GM21786 (cell line): ENCODE results near the gene CNTNAP5.
"Not testable (repeated sequence)": the region's sequence is repeated elsewhere in the genome, so short reads cannot be mapped to it uniquely, and the experiment has no call there.

Source experiments
- ATAC-seq: cut with Tn5 transposase; IDR thresholded peaks from one replicate; pipeline ENCODE4 v1.9.1; 2021; ENCODE audit not compliant: unreplicated experiment

CNTNAP5 gene

DNA sequence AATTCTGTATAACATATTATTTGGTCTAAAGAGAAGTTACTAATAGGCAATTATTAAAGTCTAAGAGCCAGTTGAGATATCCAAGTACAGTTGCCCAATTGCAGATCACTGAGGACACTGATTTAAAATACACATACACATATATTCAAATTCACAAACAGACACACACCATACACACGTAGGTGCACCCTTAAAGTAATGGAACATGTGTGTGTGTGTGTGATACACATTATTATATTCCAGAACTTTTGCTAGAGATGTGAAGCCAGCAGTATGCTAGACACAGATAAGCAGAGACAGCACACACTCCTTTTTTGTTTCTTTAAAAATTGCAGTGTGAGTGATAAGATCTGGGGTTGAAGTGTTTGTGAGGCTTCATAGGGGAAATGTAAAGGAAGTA lies 292.5 kb downstream of the CNTNAP5 start:
- no peak for ATAC-seq

DNA sequence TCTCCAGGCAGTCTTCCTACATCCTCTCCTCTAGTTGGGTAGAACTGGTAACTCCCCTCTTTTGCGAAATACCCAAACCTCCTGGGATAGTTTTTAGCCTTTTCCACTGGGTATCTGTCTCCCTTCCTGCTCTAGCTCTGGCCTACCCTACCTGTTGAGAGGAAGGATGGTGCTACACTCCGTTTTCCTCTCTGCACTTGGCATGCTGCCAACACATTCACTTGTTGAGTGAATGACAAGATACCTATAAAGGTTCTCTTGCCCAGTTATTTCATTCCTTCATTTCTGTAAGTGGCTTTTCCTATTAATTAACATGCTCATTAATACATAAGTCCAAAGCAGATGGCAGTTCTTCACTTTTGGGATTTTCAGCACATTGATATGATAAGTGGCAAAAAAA lies 293.8 kb downstream of the CNTNAP5 start:
- ATAC-seq = no peak

DNA sequence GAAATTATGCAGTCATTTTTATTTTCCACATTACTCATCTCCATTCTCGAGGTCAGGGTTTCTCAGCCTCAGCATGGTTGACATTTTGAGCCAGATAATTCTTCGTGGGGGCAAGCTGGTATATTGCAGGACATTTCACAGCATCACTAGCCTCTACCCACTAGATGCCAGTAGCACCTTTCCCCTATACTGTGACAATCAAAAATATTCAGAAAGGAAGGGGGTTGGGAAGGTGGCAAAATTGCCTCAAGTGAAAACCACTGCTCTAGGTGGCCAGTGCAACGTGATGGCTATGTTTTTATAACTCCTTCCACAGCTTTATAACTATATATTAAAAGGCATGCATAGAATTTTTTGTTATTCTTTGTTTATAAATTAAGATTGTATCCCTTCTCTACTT lies 294.5 kb downstream of the CNTNAP5 start:
- no peak for ATAC-seq

DNA sequence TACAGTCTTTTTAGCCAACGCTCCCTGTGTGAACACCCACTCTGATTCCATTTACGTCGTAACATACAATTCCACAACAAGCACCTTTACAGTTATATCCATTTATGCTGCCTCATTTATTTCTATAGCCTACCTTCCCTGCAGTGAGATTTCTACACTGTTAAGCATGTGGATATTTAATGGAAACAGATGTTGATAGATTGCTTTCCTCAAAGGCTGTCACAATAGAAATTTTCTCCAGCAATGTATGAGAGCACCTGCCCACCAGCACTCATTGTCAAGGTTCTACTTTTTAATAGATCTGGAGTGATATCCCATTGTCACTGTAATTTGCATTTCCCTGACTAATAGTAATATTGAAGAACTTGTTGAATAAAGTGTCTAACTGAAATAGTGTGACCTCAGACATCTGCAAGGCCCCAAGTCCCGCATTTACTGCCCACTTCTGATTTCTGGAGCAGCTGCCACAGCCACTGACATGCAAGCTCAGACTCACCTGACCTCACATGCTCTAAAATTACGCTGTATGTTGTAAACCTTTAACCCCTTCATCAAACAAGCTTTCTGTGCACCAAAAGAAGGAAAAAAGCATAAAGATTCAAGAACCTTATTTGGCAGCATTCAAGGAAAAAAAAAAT lies 295.1 kb downstream of the CNTNAP5 start:
- no peak for ATAC-seq

DNA sequence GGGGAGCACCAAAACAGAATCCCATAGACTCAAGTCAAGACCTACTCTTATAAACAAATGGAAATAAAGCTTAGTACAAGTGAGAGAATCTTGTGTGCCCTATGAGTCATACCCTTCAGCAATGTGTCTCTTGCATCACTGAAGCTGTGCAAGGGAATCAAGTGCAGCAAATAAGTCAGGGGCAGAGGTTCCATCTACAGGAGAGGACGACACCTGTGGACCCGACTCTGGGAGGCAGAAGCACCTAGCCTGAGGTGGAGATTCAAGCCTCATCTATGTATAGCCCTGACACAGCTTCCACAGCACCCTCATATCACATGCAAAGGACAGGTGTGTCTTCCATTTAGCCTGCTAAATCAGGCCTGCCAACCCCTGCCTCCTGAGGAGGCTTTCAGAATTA lies 298.2 kb downstream of the CNTNAP5 start:
- no peak for ATAC-seq

DNA sequence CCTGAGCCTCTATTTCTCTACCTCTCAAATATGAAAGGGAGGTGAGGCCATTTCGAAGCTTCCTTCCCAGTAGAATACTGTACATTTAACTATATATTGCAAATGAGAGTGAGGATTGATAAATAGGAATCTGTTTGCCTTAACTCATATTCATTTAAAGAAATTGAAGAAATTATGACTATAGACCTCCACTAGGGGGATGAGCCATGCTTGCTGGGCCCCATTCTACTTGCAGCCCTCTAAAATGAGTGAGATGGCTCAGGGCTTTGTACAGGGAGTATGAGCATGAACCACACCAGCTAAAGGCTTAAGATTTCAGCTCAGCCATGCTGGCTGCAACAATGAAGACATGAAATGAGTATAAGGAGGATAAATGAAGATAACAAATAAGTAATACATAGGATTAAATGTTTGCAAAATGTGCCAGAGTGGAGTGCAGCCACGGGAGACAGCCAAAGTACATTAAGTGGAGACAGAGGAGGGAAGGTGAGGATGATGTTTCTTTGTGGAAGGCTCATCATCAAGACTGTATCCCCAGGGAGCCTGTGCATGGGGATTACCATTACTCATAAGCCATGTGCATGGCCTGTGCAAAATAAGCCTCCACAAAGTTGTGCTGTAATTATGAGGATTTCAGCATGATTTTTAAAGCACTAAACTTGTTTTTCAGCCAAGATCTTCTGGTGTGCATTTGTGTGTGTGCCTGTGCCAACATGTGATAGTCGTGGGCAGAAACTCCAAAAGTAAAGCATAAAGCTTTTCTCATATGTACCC lies 300.8 kb downstream of the CNTNAP5 start:
- no peak for ATAC-seq

DNA sequence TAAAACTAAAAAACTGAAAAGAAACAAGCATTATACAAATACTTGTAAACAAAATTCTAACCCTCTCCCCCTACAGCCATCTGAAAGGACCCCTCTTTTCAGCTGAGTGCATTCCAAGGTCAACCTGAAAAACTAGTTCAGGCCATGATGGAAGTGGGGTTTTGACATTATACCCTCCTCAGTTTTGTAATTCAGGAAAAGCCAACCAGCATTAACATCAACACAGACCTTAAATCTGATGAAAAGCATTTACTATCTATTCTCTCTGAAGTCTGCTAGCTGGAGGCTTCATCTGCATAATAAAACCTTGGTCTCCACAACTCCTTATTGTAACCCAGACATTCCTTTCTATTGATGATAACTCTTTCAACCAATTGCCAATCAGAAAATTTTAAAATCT lies 302.2 kb downstream of the CNTNAP5 start:
- no peak for ATAC-seq

DNA sequence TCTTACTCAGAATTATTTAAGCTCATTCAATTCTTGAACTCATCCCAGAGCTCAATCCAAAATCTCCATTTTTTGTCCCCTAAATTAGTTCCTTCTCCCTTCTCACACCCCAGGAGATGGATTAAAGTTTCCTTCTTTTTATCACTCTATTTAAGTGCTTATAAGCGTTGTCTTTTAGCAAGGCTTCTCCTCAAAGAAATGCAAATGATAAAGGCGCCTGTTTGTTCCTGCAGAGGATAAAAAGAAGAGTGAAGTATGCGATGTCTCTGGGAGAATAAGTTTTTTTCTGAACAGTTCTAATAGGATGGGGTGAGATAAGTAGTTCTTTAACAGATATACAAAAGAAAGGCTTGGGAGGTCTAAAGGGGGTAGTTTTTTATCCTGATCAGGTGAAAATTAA lies 303.3 kb downstream of the CNTNAP5 start:
- no peak for ATAC-seq

DNA sequence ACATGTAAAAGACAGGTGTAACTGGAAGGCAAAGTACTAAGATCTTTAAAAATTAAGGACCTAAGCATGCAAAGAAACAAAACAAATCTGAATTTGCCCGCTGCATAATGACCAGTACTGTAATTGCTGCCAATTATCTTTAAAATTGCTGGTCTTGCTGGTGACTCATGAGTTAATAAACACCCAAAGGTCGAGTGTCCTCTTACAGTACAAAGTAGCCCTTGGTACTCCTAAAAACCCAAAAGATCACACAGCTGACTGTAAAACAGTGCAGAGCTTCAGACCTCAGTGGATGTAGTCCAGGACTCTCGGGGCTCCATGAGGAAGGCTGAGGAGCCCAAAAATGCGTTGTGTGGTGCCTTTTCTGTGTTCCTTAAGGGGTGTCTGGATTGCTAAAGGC lies 308.7 kb downstream of the CNTNAP5 start:
- ATAC-seq = no peak

DNA sequence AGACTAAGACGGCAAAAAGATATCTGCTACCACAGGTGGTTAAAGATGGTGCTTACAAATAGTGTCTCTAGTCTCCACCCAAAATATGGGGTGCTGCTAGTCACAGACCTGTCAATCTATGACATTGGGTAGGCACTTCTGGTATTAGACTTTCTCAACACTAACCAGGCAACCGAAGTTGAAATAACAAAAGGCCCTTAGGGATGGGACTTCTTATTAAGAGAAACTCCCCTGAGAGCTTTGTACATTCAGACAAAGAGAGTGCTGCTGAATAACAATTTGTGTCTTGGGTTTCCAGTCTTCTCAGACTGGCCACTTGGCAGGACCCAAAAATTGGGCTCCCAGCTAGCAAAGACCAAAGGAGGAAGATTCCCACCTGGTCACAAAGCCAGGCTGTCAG lies 310.0 kb downstream of the CNTNAP5 start:
- ATAC-seq = no peak

DNA sequence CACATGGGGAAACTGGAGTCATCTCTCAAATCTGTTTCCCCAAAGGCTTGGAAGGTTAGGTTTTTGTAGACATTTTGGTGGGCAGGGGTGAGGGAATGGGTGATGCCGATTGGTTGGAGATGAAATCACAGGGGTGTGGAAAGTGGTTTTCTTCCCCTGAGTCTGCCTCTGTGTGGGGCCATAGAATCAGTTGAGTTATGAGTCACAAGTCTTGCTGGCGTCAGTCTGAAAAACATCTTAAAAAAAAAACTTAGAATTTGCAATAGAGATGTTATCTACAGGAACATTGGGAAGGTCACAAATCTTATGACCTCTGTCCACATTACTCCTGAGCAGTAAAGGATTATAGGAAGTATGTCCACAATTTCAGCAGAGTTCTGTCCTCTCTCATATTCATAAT lies 314.6 kb downstream of the CNTNAP5 start:
- ATAC-seq = no peak

DNA sequence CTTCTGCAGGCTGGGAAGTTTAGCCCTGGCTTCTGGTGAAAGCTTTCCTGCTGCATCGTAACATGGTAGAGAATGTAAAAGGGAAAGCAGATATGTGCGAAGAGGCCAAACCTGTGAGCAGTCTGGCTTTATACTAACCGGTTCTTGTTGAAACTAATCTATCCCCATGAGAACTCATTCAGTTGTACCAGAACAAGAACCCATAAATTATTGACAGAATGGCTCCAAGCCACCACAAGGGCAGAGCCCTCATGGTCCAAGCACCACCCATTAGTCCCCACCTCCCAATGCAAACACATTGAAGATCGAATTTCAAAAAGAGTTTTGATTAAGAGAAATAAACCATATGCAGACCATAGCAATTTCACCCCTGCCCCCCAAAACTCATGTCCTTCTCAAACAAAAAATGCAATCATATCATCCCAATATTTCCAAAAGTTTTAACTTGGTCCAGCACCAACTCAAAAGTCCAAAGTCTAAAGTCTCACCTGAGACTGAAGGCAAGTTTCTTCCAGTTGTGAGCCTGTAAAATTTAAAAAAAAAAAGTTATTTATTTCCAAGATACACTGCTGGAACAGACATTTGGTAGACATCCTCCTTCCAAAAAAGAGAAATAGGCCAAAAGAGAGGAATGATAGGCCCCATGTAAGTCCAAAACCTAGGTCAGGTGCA lies 318.9 kb downstream of the CNTNAP5 start:
- ATAC-seq = no peak

DNA sequence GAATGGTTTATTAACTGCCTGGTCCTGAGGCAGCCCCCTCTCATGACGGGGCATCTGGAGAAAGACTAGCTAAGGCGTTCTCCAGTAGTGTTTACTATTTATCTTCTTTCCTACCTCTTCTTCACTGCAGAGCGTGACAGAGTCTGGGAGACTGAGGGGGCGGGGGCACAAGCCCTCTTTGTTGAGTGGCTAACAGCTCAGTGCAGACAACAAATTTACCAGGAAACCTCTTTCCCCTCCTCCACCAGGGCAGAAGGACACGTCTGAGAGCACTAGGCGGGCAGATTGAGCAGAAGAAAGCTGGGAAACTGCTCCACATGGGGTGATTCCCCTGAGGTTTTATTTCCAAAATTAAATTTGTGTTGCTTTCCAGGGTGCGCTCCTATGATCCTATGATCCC lies 322.1 kb downstream of the CNTNAP5 start:
- ATAC-seq = no peak

DNA sequence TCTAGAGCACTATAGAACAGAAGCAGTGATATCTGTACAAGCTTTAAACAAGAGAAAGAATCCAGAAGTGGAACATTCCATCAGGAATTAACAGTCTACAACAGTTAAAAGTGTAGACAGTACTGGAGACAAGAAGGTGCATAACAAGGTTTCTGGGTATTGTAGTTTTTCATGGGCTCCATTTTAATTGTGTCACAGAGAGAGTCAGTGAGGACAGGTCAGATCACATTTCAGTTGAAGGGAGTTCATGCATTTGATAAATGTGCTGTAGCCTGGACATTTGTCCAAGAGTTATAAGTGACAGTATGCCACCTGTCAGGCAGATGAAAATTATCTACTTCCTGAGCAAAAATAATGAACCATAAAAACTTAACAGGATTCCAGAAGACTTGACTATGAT lies 328.6 kb downstream of the CNTNAP5 start:
- ATAC-seq = no peak

DNA sequence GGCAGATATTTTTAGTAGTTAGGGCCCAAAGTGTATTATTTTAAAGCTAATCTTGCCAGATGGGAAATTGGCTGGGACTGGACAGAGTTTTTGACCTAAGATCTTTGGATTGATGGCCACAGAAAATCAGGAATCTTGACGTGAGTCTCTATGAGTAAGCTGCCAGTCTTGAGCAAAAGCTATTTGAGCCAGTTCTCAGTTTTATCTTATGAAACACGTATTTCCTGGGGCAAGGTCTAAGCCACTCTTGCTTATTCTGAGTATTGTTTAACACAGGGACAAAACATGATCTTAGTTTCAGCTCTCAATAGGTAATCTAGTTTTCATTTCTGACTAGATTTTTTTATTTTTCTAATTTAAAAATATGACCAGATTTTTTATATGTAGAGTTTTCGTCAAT lies 329.4 kb downstream of the CNTNAP5 start:
- ATAC-seq = no peak

DNA sequence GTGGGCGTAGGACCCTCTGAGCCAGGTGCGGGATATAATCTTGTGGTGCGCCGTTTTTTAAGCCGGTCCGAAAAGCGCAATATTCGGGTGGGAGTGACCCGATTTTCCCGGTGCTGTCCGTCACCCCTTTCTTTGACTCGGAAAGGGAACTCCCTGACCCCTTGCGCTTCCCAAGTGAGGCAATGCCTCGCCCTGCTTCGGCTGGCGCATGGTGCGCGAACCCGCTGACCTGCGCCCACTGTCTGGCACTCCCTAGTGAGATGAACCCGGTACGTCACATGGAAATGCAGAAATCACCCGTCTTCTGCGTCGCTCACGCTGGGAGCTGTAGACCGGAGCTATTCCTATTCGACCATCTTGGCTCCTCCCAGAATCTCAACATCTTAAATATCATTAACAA lies 336.9 kb downstream of the CNTNAP5 start:
- ATAC-seq = not testable (repeated sequence)

DNA sequence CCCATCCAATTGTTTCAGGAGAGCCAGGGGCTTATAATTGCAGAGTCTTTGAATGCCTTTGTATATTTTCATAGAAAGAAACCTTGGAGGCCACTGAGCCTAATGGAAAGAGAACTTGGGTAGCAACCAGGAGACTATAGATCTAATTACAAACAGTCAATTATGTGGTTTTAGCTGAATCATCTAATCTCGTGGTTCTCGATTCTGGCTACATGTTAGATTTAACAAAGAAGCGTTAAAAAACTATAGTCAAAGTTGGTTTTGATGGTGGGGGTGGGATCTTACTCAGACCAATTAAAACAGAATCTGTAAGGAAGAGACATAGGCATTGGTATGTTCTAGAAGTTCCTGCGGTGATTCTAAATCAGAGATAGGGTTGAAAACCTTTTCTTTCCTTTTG lies 344.1 kb downstream of the CNTNAP5 start:
- no peak for ATAC-seq

DNA sequence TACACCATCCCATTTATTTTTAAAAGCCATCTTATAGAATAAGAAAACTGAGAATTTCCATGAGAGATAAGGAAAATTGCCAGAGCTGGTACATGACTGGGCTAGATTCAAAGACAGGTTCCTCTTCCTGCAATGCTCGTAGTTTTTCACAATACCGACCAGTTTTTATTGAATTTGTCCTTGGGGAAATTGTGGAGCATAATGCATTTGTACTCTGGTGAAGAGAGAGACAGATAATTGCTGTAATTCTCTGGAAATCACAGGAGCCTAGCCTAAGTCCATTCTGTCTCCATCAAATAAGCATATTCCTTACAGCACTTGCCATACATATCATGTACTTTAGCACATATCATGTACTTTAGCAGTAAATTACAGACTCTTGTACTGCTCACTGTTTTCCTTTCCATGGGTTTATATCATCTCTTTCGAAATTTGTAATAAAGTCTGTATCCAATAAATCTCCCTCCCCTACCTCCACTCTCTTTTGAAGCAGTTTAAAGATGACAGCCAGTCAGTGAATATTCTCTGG lies 355.2 kb downstream of the CNTNAP5 start:
- no peak for ATAC-seq

DNA sequence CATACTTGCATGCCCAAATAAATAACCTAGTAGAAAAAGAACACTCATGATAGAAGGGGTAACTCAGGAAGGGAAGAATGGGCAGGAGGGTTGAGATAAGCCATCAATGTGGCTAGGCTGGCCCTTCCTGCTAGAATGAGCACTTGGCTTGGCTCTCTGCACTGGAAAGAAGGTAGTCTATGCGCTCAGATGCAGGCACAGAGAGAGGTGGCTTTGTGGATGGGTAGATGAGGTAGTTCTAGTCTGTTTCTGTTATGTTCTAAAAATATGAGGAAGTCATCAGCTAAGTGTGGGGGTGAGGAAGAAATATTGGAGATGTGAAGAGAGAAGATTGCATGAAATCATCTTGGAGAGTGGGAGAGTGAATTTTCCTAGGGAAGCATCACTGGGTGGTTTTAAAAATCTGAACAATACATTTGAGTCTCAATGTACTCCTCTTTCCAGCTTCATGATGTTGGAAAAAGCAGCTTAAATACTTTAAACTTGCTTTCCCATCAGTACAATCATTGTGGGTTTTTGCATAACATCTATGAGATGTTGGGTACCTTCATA lies 357.1 kb downstream of the CNTNAP5 start:
- ATAC-seq = no peak

DNA sequence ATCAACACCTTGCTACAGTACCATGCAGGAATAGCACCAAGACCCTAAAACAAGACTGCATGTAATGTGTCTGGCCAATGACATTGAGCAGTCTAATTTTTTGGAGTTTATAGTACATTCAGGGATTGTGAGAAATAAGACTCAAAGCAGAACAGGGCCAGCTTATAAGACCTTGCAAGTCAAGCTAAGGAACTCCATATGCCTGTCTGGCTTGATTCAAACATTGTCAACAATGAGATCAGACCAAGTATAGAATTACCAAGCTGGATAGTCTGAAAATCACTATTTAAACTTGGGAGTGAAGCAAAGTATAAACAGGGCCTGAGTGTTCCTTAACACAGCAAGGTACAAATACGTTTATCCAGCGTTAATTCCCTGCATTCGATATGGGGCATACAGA lies 370.9 kb downstream of the CNTNAP5 start:
- ATAC-seq = no peak

DNA sequence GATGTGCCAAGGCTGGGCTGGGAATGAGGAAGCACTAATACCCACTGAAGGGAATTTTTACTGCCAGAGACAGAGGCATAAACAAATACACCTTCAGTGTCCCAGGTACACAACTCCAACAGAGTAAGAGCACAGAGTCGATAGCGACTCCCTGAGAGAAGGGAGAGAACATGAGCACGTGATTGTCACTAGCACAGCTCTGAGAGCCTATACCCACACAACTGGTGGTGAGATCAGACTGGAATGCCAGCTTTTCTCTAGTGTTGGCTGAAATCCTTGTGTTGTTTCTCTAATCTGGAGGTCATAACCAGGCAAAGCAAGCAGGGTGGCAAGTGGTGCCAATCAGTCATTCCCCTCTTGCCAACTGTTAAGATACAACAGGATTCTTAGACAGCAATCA lies 377.2 kb downstream of the CNTNAP5 start:
- no peak for ATAC-seq
